HCT116 (cell line): ENCODE results near the gene AUTS2. TPM values are rescaled to one million over a fixed set of nuclear protein-coding genes. Genes with fewer than 3 reads are reported as not detected.

Source experiments
- ATAC-seq: fragments of 200-7000 bp; cut with Tn5 transposase; 2 replicates; pipeline ENCODE4 v1.9.1; 2020; ENCODE audit warnings: mild to moderate bottlenecking, moderate library complexity
- BruUV-seq: library from RNA; stranded (reverse); fragments of 400-500 nt; replicated peaks from 2 replicates; lab custom pipeline; 2021; lab: Mats Ljungman, UMichigan
- CTCF ChIA-PET: fragments of 300-600 bp; sonication (Branson Sonifier 250); formaldehyde crosslinking; loops from one replicate; lab custom pipeline; 2021; ENCODE audit warnings: antibody characterized with exemption; lab: Charles Lee
- POLR2A ChIA-PET: fragments of 300-600, 350-600 bp; sonication (Branson Sonifier 250); formaldehyde crosslinking; loops from one replicate; lab custom pipeline; 2021; ENCODE audit warnings: antibody characterized with exemption; lab: Charles Lee
- RAD21 ChIA-PET, 2 experiments: fragments of 300-600 bp; sonication (Branson Sonifier 250); formaldehyde crosslinking; loops; one replicate each; lab custom pipeline; 2023; ENCODE audit warnings: low total read pairs in 2 of 2; ENCODE audit not compliant: uncharacterized antibody in 2 of 2, unreplicated experiment in 2 of 2, low non-redundant PET in 1 of 2; lab: Charles Lee
- DNase-seq: peaks from one replicate; pipeline ENCODE4 v3.0.0-alpha.2; 2010; ENCODE audit warnings: low read depth, low spot score
- H2AFZ ChIP-seq: fragments of 200-600 bp; shearing (Covaris generic), sonication (generic); 2 replicates; pipeline ENCODE4 v1.6.1; 2017; ENCODE audit warnings: low read depth, mixed run types, mixed read lengths, antibody characterized with exemption, low read length; ENCODE audit not compliant: poor library complexity, severe bottlenecking
- H3K27ac ChIP-seq: 2 replicates; pipeline ENCODE4 v1.5.1; 2012; ENCODE audit warnings: low read depth, low read length
- H3K27me3 ChIP-seq: fragments of 200-600 bp; sonication (generic); 2 replicates; pipeline ENCODE4 v1.6.1; 2016; ENCODE audit warnings: mixed run types, low read length, mixed read lengths; ENCODE audit not compliant: insufficient read depth
- H3K36me3 ChIP-seq, 2 experiments: fragments of 200-500 bp in 1 of 2; fragments of 200-600 bp in 1 of 2; sonication (Bioruptor generic) in 1 of 2; sonication (generic) in 1 of 2; 2 replicates each; pipeline versions ENCODE4 v1.5.1 to v1.6.1; 2014 to 2016; ENCODE audit warnings: low read length in 2 of 2, inconsistent platforms in 1 of 2, mixed read lengths in 1 of 2, mixed run types in 1 of 2; ENCODE audit not compliant: insufficient read depth in 2 of 2, control insufficient read depth in 1 of 2
- H3K4me1 ChIP-seq, 2 experiments: fragments of 200-600 bp in 1 of 2; sonication (generic) in 1 of 2; 2 replicates each; pipeline versions ENCODE4 v1.5.1 to v1.6.1; 2012 to 2017; ENCODE audit warnings: low read length in 2 of 2, inconsistent platforms in 1 of 2, mild to moderate bottlenecking in 1 of 2, mixed read lengths in 1 of 2, mixed run types in 1 of 2, moderate library complexity in 1 of 2; ENCODE audit not compliant: insufficient read depth in 2 of 2, control insufficient read depth in 1 of 2
- H3K4me2 ChIP-seq: fragments of 200-600 bp; sonication (generic); 2 replicates; pipeline ENCODE4 v1.6.1; 2017; ENCODE audit warnings: mixed run types, low read length, mixed read lengths
- H3K4me3 ChIP-seq, 2 experiments: fragments of 200-600 bp in 1 of 2; sonication (generic) in 1 of 2; replicated peaks in 1 of 2; 2 replicates each; pipeline ENCODE4 v1.5.1; 2011 to 2016; ENCODE audit warnings: low read length in 2 of 2, control low read depth in 1 of 2, low read depth in 1 of 2, mild to moderate bottlenecking in 1 of 2, mixed read lengths in 1 of 2, mixed run types in 1 of 2
- H3K79me2 ChIP-seq: fragments of 200-600 bp; sonication (generic); 2 replicates; pipeline ENCODE4 v1.6.1; 2017; ENCODE audit warnings: mild to moderate bottlenecking, mixed run types, low read length, moderate library complexity, mixed read lengths; ENCODE audit not compliant: insufficient read depth
- H3K9ac ChIP-seq: fragments of 200-600 bp; sonication (generic); 2 replicates; pipeline ENCODE4 v1.6.1; 2016; ENCODE audit warnings: low read length, mixed read lengths
- H3K9me2 ChIP-seq: fragments of 200-600 bp; sonication (generic), shearing (Covaris generic); 2 replicates; pipeline ENCODE4 v1.6.1; 2017; ENCODE audit warnings: mixed run types, mild to moderate bottlenecking, moderate library complexity; ENCODE audit not compliant: insufficient read depth
- H3K9me3 ChIP-seq, 2 experiments: fragments of 200-500 bp in 1 of 2; fragments of 200-600 bp in 1 of 2; sonication (Bioruptor generic) in 1 of 2; sonication (generic) in 1 of 2; 2 replicates each; pipeline ENCODE4 v1.6.1; 2014 to 2017; ENCODE audit warnings: low read length in 2 of 2, mixed read lengths in 2 of 2, inconsistent platforms in 1 of 2, low read depth in 1 of 2, mild to moderate bottlenecking in 1 of 2, mixed run types in 1 of 2, moderate library complexity in 1 of 2; ENCODE audit not compliant: control insufficient read depth in 1 of 2, insufficient read depth in 1 of 2
- H4K20me1 ChIP-seq: fragments of 200-600 bp; sonication (generic), shearing (Covaris generic); 2 replicates; pipeline ENCODE4 v1.6.1; 2017; ENCODE audit warnings: mixed run types, mild to moderate bottlenecking, moderate library complexity; ENCODE audit not compliant: insufficient read depth
- CBX3 ChIP-seq: IDR thresholded peaks from 2 replicates; pipeline ENCODE4 v1.6.1; 2012; ENCODE audit warnings: low read depth
- EGR1 ChIP-seq: IDR thresholded peaks from 2 replicates; pipeline ENCODE4 v1.6.1; 2012; ENCODE audit warnings: low read depth
- ELF1 ChIP-seq: IDR thresholded peaks from 2 replicates; pipeline ENCODE4 v1.6.1; 2012; ENCODE audit warnings: low read depth, borderline replicate concordance
- EZH2 ChIP-seq: fragments of 200-600 bp; sonication (generic); IDR thresholded peaks from 2 replicates; pipeline ENCODE4 v1.6.1; 2017; ENCODE audit warnings: antibody characterized with exemption, mixed run types
- EZH2phosphoT487 ChIP-seq: fragments of 200-600 bp; IDR thresholded peaks from 2 replicates; pipeline ENCODE4 v1.6.1; 2018; ENCODE audit warnings: antibody characterized with exemption, borderline replicate concordance
- FOSL1 ChIP-seq: IDR thresholded peaks from 2 replicates; pipeline ENCODE4 v1.6.1; 2012; ENCODE audit warnings: low read depth
- MAX ChIP-seq: IDR thresholded peaks from 2 replicates; pipeline ENCODE4 v1.6.1; 2012
- POLR2A ChIP-seq: IDR thresholded peaks from 2 replicates; pipeline ENCODE4 v1.7.0; 2011; ENCODE audit warnings: borderline replicate concordance; ENCODE audit not compliant: insufficient read depth, insufficient read length; ENCODE audit errors: extremely low read depth
- POLR2AphosphoS5 ChIP-seq: IDR thresholded peaks from 2 replicates; pipeline ENCODE4 v1.6.1; 2011; ENCODE audit warnings: mild to moderate bottlenecking, low read depth, low read length, moderate library complexity
- RAD21 ChIP-seq: IDR thresholded peaks from 2 replicates; pipeline ENCODE4 v1.6.1; 2012; ENCODE audit warnings: low read depth, mild to moderate bottlenecking
- REST ChIP-seq: IDR thresholded peaks from 2 replicates; pipeline ENCODE4 v1.6.1; 2012; ENCODE audit warnings: low read depth
- SIN3A ChIP-seq: IDR thresholded peaks from 2 replicates; pipeline ENCODE4 v1.6.1; 2012; ENCODE audit warnings: low read depth
- TCF7L2 ChIP-seq: IDR thresholded peaks from 2 replicates; pipeline ENCODE4 v1.7.0; 2011; ENCODE audit warnings: borderline replicate concordance, inconsistent platforms; ENCODE audit not compliant: insufficient read depth, insufficient read length; ENCODE audit errors: extremely low read depth
- ZFX ChIP-seq: fragments of 450-650 bp; IDR thresholded peaks from 2 replicates; pipeline ENCODE4 v1.6.1; 2017
- ZNF274 ChIP-seq: fragments of 200-500 bp; sonication (Bioruptor generic); IDR thresholded peaks from 2 replicates; pipeline ENCODE4 v1.6.1; 2014; ENCODE audit warnings: mild to moderate bottlenecking, low read depth, low read length, inconsistent platforms
- intact Hi-C: fragments of 100-400 bp; cut with micrococcal nuclease; formaldehyde crosslinking; loops from 2 replicates; pipeline ENCODE4 v1.10.0; 2022
- total RNA-seq: library from RNA; stranded (reverse); gene quantifications from one replicate; pipeline ENCODE4 v1.2.1, GENCODE V29; 2021; ENCODE audit not compliant: unreplicated experiment
- TF ChIP-seq, protein P1 (sequence below): IDR thresholded peaks from 2 replicates; pipeline ENCODE4 v1.6.1; 2011; ENCODE audit warnings: mild to moderate bottlenecking, low read length, moderate library complexity; ENCODE audit not compliant: insufficient replicate concordance; ENCODE audit errors: extremely low read depth

AUTS2 gene
- total RNA-seq, 1 experiment from 2014 or later, result 0.93 TPM

GRCh38 chr7:69772718-69773436 lies 174.6 kb downstream of the AUTS2 start (continued):
- no peak for TF ChIP-seq FOSL1
- TF ChIP-seq ELF1, result no peak
- TF ChIP-seq ZNF274, result no peak

DNA sequence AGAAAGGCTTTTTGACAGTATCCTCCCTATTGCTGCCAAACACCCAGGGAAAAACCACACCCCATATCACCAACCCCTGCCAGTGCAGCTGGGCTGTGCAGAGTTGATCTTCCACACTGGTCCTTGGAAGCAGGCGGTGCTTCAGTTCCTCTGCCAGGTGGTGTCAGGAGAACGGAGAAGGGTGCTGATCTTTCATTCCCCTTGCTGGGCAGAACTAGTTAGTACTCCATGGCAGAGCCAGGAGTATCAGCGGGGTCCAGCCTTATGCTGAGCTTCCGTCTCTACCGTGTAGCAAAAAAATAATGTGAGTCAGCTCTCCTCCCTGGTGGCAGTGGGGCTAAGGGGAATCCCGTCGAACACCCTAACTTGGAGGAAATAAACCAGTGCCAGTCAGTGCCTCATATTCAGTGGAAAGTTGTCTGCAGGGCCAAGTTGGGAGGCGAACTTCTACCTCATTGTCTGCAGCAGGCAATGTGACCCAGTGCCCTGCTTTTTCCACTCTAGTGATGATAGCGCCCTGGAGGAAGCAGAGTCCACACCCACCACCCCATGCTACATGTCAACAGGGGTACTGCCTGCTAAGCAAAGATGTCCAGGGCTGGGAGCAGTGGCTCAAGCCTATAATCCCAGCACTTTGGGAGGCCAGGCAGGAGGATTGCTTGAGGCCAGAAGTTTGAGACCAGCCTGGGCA lies 175.4 kb downstream of the AUTS2 start:
- Histone ChIP-seq H3K27me3 (no peaks in the 10 kb centered on the region), H4K20me1 (no peaks in the 10 kb centered on the region), H3K36me3 (no peaks in the 10 kb centered on the region), H3K27ac (no peak overlapping the region), H3K79me2 (no peaks in the 10 kb centered on the region), H3K4me3 (no peak overlapping the region), H3K4me2 (no peak overlapping the region), H3K9me2 (no peaks in the 10 kb centered on the region), H2AFZ (no peak overlapping the region), H3K4me1 (no peaks in the 10 kb centered on the region), H3K9ac (no peak overlapping the region), H3K9me3 (peaks cover 6 to 23% of the 10 kb centered on the region in 2 experiments; a peak in 2 of 4 replicates)
- ATAC-seq, result no peak
- no peak for TF ChIP-seq CBX3
- no peak for TF ChIP-seq POLR2AphosphoS5
- no peak for TF ChIP-seq REST
- no peak for TF ChIP-seq EGR1
- TF ChIP-seq EZH2phosphoT487, result no peak
- no peak for TF ChIP-seq ZFX
- TF ChIP-seq, protein P1, sequence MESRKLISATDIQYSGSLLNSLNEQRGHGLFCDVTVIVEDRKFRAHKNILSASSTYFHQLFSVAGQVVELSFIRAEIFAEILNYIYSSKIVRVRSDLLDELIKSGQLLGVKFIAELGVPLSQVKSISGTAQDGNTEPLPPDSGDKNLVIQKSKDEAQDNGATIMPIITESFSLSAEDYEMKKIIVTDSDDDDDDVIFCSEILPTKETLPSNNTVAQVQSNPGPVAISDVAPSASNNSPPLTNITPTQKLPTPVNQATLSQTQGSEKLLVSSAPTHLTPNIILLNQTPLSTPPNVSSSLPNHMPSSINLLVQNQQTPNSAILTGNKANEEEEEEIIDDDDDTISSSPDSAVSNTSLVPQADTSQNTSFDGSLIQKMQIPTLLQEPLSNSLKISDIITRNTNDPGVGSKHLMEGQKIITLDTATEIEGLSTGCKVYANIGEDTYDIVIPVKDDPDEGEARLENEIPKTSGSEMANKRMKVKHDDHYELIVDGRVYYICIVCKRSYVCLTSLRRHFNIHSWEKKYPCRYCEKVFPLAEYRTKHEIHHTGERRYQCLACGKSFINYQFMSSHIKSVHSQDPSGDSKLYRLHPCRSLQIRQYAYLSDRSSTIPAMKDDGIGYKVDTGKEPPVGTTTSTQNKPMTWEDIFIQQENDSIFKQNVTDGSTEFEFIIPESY, result no peak
- no peak for TF ChIP-seq RAD21
- no peak for TF ChIP-seq MAX
- TF ChIP-seq ZNF274, result no peak
- no peak for TF ChIP-seq SIN3A
- TF ChIP-seq POLR2A, result no peak
- TF ChIP-seq EZH2, result no peak
- no peak for TF ChIP-seq TCF7L2
- intact Hi-C loops, result no loop called here
- CTCF ChIA-PET, result no interaction called here
- POLR2A ChIA-PET, result no interaction called here
- no TSS peak for BruUV-seq
- RAD21 ChIA-PET, result no interaction called here
- DNase-seq, result no peak
